ENCODE data around the gene BRD4.
"Not testable (repeated sequence)": the region's sequence is repeated elsewhere in the genome, so short reads cannot be mapped to it uniquely, and the experiment has no call there.

The BRD4 gene

DNA sequence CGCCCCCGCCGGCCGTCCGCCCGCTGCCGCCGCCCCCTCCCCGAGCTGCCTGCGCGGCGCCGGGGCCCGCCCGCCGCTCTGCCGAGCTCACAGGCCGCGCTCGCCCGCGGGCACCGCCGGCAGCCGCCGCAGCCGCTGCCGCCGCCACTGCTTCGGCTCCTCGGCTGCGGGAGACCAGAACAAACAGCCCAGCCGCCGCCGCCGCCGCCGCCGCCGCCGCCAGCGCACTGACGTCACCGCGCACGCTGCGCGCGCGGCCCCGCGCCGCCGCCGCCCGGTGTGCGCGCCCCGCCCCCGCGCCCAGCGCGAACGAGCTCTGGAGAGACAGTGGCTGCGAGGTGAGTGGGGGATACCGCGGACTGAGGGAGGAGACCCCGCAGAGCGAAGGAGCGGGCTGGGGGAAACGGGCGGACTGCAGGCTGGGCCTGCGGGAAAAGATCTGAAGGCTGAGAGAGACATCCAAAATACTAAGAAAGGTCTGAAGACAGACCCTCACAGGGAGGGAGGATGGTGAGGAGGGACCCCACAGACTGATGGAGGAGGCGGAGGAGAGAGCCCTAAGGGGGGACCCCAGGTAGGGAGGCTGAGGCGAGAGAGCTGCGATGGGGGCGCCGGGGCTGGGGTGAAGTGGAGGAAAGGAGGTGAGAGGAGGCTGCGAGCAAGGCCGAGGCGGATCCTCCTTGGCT lies at the start of gene BRD4:
TSS of gene BRD4 (minus strand) at position 229 of the 686 bp plus-strand sequence. CDS start 59,440 bp downstream, outside the sequence.
- DNase-seq: peak; percentile 70

DNA sequence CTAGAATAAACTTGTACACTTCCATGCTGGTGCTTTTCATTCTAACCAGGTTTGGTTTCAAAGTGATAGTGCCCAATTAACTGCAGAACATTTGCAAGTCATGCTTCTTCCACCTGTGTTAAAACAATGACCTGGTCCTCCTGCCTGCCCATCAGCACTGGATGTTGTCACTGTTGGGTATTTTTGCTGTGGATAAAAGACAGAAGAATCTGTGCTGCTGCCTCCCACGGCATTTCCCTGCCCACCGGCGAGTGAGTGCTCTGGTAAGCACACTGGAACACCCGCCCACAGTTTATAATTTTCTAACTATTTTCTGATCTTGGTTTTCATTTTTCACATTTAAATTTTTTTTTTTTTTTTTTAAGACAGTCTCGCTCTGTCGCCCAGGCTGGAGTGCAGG lies 49.5 kb upstream of the BRD4 start:
- no peak for DNase-seq

DNA sequence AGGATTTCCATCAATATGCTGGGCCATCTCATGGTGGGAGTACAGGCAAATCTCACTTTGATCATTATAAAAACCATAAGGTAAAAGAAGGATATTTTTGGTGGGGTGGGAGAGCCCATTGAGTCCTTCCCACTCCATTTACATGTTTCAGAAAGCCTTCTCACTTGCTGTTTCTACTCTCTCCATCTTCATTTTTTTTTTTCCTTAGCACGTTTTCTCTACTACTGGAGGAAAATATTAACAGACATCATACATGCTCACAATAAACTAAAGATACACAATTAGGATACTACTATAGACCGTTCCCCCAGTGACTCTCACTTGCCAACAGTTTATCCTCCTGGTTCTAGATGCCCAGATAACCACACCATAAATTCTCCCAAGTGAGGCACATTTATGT lies 49.1 kb upstream of the BRD4 start:
- no peak for DNase-seq

DNA sequence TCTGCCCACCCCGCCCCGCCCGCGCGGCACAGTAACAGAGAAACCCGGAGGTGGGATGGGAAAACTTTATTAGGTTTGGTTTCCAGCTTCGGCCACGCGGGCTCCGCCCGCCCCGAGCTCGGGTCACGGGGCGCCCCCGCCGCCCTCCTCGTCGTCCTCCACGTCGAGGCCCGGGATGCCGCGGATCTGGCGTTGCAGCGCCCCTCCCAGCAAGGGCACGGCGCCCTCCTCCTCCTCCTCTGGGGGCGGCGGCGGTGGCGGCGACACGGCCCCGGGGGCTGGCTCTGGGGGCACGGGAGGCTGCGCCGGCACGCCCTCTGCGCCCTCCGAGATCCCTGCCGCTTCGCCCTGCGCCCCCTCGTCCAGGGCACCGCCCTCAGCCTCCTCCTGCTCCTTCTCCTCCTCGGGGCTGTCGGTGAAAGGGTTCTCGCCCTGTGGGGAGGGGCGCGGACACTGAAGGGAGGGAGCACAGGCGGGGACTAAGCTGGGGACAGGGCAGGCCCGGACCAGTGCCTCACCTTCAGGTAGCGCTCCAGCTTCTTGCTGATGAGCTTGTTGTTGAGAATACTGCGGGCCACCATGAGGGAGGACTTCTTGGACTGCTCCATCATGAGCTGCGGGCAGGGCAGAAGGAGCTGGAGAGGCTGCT lies 47.8 kb upstream of the BRD4 start:
- DNase-seq: peak; percentile 50

DNA sequence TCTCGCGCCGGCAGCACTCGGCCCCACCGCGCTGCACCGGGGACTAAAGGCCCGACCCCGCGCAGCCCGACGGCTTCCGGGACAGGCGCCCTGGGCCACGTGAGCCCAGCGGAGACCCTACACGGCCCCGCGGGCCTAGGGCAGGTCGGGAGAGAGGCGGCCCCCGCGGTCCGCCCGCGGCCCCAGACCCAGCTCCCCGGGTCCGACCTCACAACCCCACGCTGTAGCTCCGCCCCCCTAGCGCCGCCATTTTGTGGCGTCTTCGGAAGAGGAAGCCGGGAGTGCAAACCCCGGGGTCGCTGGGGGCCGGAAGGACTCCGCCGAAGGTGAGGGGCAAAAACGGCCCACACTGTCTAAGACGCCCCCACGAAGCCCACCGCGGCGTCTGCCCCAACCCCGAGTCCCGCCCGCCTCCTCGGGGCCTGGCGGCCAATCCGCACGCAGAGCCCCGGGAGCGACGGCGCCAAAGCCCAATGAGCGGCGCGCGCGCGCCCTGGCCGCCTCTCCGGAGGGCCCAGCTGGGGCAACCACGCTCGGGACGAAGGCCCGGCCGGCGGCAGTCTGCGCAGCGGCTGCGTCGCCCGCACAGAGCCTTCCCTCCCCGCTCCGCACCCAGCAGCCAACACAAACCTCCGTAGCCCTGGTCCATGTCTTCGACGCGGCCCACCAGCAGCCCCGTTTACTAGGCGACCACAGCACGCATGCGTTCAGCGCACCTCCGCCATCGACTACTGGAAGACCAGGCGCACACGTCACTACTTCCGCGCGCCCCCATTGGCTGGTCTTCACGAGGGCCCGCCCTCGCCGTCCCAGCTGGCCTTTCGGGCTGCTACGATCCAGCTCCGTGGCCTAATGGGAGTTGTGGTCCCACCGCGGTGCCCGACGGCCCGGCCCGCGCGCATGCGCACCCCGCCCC lies 47.0 kb upstream of the BRD4 start, which contains the start of gene AKAP8:
TSS of gene AKAP8 (minus strand) at position 705 of the 916 bp plus-strand sequence. CDS start at position 649, 56 bp downstream.
- DNase-seq: peak; percentile 98

DNA sequence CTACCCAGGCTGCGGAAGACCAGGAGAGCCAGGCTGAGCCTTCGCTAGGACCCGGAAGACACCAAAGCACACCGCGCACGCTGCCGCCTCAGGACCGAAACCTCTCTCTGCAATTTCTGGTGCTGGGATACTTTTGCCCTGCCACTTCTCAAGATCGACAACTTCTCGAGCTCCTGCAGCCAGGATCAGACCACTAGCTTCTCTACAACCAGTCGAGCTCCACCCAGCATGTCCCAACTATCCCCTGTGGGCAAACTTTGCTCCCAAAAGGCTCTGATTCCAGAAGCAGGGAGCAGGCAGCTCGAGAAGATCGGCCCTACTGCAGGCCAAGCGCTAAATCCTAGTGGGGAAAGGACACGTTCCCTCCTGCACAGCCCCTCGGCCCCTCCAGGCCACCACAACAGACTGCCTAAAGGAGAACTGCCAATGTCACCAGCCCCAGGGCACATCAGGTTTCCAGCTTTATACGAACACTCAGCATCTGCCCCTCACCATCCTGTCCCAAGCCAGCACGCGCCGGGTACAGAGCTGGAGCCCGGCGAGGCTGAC lies 46.3 kb upstream of the BRD4 start:
- peak; percentile 64 for DNase-seq

DNA sequence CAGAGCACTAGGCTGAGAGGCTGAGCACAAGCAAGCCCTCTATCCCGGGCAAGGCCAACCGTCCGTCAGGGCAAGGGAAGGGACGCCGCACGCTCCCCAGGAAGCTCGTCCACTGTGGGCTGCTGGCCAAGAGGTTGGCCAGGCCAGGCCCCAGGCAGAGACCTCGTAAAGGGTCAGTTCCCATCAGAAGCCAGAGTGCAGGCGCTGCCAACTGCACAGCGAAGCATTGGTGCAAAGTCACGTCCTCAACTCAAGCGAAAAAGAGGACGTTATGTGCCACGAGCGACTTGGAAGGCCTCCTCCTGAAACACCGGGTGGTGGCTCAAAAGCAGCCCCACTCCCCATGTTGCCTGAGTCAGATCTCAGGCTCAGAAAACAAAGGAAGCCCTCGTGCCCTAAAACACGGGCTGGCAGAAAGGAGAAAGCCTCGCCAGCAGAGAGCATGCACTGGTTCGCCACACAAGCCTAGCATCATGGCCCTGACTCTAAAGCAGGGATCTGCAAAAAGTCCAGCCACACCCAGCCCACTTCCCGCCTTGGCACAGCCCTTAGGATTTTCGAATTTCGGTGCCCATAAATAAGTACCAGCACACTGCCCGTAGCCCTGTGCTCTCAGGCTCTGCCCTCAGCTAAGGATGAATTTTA lies 42.6 kb upstream of the BRD4 start:
- DNase-seq: no peak

DNA sequence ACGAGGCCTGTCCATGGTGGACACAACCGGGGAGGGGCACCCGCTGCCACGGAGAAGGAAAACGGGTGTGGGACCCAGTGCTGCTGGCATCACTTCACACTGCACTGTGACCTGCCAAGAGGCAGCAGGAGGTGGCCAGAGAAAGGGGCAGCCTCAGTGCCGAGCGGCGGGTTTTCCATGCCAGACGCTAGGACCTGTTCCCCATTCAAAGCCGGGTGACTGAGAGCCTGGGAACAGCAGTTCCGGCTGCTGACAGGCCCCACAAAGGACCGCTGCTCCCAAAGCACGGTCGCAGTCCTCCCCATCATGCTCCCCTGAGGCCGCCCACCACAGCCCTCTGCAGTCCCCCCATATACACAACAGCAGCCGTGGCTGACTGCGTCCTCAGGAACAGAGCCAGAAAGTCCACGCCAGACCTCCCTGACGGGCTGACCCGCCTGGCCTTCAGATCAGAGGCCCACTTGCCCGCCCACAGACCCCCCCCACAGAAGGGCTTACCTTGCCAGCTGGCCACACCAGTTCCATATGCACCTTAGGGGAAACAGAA lies 41.8 kb upstream of the BRD4 start:
- no peak for DNase-seq

DNA sequence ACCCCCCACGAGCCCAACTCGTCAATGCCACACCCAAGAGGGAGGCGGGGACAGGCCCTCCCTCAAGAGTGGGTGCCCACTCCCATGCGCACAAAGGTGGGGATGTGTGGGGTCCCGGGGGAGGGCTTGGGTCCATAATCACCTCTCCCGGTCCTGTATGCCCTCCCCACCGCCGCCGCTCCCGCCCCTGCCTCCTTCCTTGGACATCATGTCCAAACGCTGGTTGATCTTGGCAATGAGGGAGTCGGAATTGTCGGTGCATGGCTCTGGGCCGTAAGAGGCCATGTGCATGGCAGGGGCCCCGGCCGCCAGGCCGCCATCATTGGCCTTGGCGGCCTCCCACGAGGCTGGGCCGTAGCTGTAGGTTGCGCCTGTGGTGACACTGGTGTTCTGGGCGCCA lies 41.3 kb upstream of the BRD4 start:
- DNase-seq: no peak

DNA sequence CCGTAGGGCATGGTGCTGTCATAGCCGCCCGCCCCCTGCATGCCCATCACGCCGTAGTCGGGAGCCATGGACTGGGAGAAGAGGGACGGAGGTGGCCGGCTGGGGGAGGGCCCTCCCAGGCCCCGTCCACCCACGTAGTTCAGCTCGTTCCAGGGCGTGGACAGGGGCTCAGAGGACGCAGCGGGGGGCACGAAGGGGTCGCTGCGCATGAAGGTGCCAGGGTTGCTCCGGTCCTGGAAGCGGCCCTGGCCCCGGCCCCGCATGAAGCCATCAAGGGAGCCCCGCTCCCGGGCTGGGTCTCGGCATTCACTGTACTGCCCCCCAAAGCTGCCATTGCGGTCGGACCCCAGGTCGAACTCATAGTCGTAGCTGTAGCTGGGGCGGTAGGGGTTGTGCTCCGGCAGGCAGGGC lies 40.6 kb upstream of the BRD4 start:
- DNase-seq: no peak

DNA sequence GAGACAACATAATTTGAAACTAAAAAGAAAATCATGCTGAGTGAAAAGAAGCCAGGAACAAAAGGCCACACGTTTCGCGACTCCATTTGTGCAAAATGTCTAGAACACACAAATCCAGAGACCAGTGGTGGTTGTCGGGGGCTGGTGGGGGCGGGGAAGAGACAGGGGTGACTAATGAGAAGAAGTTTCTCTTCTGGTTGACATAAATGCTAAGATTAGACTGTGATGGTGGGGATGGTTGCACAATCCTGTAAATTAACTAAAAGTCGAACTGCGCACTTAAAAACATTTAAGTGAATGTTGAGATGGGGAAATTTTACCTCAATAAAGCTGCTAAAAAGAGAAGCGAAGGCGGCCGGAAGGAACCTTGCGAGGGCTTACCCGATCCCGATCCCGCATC lies 40.1 kb upstream of the BRD4 start:
- DNase-seq: peak; percentile 36

DNA sequence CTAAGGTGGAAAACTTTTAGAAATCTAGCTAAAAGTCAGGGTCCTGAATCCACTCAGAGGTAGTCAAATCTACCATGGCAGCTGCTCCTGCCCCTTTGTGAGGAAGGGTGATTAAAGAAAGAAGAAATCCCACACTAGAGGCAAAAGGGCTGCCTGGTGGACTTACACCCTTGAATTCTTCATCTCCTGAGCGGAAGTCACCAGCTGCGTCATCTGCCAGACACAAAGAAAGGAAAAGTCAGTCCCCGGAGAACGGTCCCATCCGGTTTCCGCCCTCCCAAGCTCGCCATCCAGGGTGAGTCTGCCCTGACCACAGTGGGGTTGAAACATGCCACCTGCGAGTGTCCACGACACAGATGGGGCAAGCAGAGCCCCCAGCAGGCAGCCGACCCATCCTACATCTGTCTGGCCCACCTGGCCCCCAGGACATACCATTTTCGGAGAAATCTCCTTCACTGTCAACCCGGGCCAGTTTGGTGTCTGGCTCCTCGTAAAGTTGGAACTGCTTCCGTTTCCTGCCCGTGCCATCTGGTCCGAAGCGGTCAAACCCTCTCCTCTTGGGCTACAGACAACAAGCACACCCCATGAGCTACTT lies 39.5 kb upstream of the BRD4 start:
- DNase-seq: no peak

DNA sequence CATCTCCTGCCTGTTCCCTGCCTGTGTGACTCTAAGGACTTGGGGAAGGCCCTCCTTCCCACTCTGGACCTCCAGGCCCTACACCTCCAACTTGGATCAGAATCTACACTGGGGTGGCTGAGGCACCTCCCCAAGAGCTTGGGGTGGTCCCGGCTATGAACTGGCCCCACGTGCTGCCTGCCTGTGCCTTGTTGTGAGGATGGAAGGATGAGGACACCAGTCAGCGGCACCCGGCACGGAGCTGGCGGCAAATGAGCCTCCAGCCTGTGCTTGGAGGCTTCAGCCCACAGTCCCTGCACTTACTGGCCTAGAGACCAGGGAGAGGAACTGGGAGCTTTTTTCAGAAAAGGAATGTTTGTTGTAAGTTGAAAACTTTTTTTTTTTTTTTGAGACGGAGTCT lies 38.8 kb upstream of the BRD4 start:
- DNase-seq: no peak

DNA sequence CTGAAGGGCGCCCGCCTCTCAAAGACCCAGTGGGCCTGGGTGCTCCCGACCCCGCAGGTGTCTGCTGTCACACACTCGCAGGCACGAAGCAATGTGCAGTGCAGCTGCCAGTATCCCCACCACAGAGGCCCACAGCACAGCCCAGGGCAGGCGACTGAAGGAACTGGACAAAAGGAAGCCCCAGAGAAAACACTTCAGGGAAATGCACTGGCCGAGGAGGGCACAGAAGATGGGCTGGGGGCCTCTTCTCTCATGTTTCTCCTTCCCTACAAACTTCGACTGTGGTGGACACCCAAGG lies 37.2 kb upstream of the BRD4 start:
- DNase-seq: no peak

DNA sequence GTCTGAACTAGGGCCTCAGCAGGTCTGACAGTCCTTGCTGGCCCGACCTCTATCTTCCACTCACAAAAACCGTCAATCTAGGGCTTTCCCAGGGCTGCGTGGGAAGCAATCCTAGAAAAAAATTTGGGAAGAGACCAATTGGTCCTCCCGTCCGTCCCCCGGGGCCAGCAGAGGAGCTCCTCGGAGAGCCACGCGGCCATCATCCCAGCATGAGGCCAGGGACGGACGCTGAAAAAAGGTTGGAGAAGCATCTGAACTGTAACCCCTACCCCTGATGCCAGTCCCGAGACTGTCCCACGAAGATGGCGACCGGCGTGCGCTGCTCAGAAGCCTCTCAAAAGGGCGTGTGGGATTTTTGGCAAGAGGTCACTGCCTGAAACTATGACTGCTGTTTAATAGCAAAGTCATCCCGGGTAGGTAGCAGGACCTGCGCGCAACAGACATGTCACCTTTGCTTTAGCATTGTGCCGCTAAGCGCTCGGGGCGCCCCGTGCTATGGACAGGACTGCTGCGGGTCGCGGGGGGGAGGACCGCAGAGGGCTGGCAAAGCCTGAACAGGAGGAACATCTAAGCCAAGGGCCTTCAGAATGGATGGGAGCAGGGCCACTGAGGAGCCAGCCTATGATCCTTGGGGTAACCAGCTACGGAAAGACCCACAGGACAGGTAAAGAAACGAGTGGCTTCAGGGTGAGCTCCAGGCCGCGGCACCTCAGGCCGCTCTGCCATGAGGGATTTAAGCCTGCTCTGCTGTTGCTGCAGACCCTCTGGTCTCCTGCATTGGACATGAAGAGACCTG lies 36.7 kb upstream of the BRD4 start:
- no peak for DNase-seq

DNA sequence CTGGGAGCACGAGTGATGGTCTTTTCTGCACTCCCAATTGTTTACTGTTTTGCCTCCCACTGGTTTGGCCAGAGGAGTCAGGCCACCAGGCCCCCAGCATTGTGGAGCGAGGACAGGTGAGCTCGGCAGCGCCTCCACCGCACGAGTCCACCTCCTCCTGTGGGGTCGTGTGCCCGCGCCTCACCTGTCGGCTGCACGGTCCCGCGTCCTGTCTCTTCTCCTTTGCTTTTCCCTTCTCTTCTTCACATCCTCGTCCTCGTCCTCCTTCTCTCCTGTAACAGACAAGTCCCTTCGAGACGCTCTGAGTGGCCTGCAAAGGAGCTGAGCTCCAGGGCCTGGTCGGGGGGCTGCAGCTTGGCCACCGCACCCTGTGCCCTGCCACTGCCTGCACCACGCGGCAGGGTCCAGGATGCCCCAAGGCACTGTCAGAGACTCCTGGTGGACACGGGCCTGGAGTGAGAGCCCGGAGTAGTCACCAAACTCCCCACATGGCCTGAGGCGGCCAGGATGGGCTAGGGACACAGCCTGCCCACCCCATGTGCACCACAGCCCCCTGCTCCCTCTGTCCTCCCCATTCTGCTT lies 35.8 kb upstream of the BRD4 start:
- no peak for DNase-seq

DNA sequence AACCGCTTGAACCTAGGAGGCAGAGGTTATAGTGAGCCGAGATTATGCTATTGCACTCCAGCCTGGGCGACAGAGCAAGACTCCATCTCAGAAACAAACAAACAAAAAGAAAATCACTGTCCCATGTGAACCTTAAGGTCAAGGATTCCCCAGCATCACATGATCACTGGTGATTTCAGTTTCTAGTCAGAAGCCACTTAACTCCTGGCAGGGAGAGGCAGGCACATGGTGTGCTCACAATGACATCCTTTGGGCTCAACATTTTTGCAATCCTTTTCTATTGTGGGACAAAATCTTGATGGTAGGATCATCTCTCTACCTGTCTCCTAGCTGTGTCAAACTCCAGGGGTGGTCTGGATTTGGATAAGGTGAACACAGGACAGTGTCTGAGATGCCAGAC lies 35.1 kb upstream of the BRD4 start:
- no peak for DNase-seq

DNA sequence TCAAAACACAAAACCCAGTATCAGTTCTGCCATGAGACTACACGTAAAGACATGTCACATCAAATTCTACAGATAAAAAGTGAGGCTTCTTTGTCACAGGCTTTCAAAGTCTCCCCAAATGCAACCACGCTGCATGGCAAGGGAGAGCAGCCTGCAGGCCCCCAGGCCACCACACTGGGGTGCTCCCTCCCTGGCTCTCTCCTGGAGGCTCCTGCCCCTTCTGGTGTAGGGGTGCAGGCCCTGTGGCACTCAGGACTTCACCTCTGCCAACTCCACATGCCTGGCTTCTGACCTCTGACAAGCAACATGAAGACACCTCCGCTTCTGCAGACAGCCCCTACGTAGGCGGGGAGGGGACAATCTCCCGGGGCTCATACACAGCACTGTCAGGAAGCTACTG lies 32.9 kb upstream of the BRD4 start:
- no peak for DNase-seq

DNA sequence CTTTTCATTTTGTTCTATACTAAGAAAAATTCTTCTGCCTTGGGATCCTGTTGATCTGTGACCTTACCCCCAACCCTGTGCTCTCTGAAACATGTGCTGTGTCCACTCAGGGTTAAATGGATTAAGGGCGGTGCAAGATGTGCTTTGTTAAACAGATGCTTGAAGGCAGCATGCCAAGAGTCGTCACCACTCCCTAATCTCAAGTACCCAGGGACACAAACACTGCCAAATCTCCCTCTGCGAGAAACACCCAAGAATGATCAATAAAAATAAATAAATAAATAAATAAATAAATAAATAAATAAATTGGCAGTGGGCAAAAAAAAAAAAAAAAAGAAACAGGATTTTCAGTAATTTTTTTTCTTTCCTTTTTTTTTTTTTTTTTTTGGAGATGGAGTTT lies 31.5 kb upstream of the BRD4 start:
- not testable (repeated sequence) for DNase-seq

DNA sequence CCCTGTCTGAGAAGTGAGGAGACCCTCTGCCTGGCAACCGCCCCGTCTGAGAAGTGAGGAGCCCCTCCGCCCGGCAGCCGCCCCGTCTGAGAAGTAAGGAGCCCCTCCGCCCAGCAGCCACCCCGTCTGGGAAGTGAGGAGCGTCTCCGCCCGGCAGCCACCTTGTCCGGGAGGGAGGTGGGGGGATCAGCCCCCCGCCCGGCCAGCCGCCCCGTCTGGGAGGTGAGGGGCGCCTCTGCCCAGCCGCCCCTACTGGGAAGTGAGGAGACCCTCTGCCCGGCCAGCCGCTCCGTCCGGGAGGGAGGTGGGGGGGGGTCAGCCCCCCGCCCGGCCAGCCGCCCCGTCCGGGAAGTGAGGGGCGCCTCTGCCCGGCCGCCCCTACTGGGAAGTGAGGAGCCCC lies 30.7 kb upstream of the BRD4 start:
- DNase-seq: not testable (repeated sequence)

DNA sequence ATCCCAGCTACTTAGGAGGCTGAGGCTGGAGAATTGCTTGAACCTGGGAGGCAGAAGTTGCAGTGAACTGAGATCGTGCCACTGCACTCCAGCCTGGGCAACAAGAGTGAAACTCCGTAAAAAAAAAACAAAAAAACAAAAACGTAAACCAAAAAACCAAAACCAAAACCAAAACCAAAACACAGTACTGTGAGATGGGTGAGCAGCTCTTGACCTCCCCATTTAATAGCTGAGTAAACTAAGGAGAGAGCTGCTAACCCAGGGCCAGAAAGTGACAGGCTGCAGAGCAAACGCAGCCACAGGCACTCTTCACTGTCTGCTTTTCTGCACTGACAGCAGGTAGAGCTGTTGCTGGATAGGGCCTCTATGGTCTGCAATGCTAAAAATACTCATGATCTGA lies 27.7 kb upstream of the BRD4 start:
- DNase-seq: not testable (repeated sequence)

Data from stimulated activated CD4-positive, alpha-beta T cell treated with anti-CD3 and anti-CD28 coated beads, Interleukin-1b, Interleukin-23, amount 100 ng/mL, for 48 hours (primary cell).